Fibroblast of skin of abdomen (primary cell): ENCODE results near the gene PCARE. TPM values are rescaled to one million over a fixed set of nuclear protein-coding genes. Genes with fewer than 3 reads are reported as not detected.
A peak's percentile ranks its signal among the peaks of the same experiment; 100 is the strongest.
"Not testable (repeated sequence)": the region's sequence is repeated elsewhere in the genome, so short reads cannot be mapped to it uniquely, and the experiment has no call there.

Source experiments
- DNase-seq: peaks from one replicate; pipeline ENCODE4 v3.0.0-alpha.2; 2013
- polyA plus RNA-seq, 2 experiments: library from polyadenylated mRNA; unstranded; fragments of 120-200 nt; gene quantifications; one replicate each; pipeline ENCODE4 v1.2.1, GENCODE V29; 2013; ENCODE audit not compliant: insufficient read length in 2 of 2

PCARE gene
- polyA plus RNA-seq (2013, experiment 1 of 2; ENCODE audit: insufficient read length): 0.01 TPM
- polyA plus RNA-seq (2013, experiment 2 of 2; ENCODE audit: insufficient read length): not detected

DNA sequence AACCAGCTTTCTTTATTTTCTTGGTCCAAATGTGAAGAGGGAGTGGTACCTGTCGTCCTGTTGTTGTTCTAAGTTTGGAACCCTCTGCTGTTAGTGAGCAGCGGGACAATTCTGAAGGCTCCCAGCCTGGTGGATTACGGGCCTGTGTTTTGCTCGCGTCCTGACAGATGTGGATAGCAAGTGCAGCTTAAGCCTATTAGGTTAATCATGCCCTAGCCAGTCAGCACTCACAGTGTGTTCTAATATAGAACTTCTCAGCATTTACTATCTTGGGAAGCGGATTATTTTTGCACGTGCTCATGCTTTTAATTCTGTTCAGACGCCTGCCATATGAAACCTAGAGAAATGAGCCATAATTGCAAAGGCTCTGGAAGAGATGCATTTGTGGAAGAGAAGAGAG lies at the start of gene PCARE:
Gene PCARE (minus strand): TSS at position 113 of the 400 bp plus-strand sequence. CDS start 262 bp downstream, outside the sequence.
- DNase-seq: no peak

DNA sequence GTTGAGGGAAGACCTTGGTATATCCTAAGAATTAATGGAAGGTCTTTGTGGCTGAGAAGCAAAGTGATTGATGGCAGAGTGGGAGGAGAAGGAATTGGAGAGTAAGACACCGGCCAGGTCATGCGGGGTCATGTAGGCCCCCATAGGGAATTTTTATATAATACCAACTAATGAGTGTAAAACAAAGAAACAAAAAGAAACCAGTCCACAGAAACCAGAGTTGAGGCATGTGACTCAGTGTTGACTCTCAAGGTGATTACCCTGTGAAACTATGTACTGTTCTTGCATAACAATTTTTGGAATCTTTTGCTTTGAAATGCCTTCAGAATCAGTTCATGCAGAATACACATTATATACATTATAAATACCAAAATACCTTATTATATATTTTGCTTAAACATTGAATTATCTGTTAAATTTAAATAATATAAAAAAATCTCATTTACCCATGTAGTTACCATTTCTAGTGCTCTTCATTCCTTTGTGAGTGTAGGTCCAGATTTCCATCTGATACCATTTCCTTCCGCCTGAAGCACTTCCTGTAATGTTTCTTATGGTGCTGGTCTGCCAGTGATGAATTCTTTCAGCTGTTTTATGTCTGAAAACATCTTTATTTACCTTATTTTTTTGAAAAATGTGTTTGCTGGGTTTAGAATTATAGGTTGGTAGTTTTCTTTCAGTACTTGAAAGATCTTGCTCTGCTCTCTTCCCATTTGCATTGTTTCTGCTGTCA lies 49.5 kb upstream of the PCARE start:
- peak; percentile 90 for DNase-seq

DNA sequence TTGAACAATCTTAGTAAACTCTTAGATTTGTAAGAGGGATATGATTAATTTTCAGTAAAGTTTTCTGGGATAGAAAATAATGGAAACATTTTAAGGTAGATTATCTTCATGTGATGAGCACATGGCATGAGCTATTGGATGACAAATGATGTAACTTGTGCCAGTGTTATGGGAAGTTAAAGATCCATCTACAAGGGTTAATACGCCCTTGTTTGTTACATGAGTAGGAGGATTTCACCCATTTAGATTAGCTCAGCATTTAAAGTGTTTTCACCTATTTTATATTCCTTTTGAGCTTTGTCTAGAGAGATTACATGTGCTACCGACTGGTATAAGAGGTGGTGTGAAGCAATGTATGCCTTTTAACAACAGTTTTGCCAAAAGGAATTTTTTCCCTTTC lies 46.5 kb upstream of the PCARE start:
- no peak for DNase-seq

DNA sequence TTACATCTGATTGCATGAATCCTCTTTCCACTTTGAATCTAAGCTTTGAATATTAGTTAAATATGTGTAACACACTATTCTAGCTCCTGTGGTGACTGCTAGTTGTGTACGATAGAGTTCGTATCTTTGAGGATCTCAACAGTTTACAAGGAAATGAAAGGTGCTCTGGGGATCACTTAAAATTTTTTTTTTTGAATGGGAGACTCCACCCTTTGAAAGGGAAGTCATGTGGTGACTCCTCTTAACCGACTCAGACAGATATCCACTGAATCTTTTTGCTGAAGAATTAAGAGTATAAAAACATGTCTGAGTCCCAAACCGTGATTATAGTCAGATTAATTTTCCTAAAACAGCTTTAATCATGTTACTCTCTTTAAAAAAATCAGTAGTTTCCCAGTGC lies 44.9 kb upstream of the PCARE start:
- DNase-seq: no peak

DNA sequence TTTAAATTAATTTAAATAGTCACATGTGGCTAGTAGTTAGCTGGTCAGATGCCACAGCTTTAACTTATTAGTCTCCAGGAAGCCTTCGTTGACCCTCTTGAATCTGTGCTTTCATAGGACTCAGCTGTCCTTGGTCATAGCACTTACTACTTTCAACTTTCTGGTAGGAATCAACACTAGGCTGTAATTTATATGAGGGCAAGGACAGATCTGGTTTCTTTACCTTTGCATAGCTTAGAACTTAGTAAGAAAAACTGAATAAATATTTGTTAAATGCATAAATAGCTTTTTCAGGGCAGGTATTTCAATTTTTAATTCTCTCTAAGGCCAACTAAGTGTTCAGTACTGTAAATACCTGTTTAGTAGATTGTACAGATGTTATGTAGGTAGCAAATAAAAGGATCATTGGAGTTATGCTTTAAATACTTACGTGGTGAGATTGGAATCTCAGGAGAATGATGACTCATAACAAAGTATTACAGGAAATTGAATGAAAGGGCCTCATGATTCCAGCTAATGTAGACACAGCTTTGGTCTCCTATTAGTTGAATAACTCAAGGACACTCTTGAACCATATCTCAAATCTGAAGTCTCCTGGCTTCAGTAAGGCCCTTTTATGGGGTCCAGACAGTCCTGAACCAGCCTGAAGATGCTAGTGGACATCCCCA lies 43.4 kb upstream of the PCARE start:
- DNase-seq: peak; percentile 72

DNA sequence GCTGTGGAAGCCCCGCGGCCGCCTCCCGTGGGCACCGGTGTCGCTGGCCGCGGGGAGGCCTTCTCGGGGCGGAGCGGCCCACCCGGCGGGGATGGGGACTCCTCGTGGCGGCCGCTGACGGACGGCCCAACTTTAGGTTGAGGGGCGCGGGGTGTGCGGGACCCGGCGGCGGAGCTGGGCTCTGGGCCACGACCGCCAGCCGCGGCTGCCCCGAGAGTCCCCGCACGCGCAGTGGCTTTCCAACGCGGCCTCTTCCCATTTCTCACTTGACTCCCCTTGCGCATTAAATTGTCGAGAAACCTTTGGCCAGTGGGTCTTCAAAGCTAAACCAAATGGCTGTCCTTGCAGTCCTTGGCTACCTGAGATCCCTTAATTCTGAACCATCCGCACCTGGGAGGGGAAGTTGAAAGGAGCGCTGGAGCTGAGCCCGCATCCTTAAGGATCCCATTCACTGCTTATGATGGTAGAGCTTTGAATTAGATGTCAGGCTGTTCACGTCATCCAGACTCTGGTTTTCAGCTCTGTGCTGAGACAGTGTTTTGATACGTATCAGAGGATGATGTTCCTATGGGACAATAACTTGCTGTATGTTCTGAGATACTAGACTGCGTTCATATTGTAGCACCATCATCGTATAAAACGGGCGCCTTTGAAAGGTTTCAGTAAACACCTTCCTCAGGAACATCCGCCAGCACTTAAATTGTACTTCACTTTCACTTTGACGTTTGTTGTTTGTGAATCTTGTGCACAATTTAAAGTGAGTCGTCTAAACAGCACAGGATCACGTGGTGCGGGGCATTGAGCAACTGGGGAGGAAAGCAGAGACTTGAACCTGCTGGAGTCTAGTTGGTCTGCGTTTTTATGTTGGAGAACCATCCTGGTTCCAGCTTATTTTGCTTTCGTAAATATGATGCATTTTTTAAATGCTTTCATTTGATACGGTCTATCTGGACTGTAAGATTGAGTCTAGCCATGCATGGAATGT lies 41.8 kb upstream of the PCARE start:
- DNase-seq: peak; percentile 62

DNA sequence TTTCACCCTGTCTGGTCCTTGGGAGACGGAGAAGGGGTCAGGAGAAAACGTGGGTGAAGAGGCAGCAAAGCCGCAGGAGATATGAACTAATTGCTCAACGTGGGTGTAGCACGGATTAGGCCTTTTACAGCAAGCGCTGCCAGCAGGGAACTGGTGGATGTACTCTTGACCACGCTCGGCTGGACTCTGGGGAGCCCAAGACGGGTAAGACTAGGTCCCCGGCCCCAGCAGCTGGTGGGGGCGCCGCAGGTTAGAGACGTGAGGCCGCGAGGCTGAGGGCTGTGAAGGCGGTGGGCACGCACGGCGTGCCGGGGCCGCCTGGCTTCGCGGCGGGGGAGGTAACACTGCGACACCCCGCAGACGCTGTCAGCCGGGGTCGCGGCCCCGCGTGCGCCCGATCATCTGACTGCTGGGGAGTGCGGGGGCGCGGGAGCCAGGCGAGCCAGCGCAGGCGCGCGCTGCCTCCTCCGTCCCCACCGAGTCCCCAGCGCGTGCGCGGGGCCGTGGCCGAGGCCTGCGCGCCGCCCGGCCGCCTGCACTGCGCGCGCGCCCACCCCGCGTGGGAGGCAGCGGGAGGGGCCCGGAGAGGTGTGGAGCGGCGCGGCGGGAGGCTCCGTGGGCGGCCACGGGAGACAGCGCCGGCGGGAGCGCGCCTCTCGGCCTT lies 40.8 kb upstream of the PCARE start, which contains the start of gene CLIP4:
Gene CLIP4 (plus strand): TSS at position 470 of the 664 bp plus-strand sequence. CDS start 5,974 bp downstream, outside the sequence.
- peak; percentile 58 for DNase-seq

DNA sequence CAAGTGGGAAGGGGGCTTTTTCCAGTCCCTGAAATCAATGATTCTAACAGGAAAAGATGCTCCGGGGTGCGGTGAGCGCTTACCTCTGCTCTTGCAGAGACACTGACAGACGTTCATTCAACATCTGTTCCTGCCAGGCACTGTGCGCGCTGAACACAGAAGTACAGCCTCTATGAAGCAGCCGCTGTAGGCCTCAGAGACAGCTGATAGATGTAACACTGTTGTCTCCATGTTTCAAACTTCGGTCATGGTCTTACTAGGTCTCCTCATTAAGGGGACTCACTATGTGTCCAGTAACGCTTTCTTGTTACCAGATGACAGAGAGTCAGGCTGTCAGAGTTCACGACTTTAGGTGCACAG lies 40.2 kb upstream of the PCARE start:
- no peak for DNase-seq

DNA sequence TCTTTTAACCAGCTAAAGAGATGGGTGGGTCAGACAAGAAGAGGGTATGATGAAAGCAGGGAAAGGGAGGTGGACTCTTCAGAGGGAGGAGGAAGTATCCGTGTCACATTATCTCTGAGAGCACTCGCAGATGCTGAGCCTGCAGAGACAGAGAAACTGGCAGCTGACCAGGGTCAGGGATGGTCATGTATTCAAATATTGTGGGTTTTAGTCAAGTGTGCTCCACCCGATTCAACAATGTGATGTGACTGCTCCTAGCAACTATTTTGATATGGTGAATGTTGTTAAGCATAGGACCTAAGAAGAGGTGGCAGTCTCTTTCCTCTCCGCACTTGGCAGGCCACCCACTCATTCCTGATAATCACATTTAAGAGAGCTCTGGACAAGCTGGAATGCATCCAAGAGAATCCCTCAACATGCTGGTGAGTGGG lies 39.6 kb upstream of the PCARE start:
- peak; percentile 41 for DNase-seq

DNA sequence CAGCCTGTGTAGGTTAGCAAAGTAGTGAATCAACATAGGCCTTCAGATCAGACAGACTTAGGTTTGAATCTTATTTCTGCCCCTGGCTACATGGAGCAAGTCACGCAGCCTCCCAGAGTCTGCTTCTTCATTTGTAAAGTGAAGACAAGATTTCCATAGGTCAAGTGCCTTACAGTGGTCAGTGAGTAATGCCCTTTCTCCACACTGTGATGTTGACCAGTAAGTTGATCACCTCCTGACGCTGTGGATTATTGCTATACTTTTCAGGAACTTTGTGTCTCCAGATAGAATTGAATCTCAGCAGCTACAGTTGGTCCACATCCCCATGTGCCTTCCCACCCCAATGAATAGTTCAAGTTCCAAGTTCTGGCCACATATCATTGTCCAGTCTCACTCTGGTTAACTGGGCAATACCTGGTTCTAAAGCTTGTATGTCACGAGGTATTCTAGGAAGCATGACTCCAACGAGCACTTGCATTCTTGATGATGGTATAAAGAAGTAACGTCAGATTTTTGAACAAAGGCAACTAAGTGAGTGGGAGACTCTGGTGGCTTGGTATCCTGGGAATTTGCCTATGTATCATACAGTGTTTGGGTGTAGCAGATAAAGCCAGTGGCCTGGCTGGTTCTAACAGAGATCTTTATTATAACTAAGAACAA lies 38.8 kb upstream of the PCARE start:
- DNase-seq: no peak

DNA sequence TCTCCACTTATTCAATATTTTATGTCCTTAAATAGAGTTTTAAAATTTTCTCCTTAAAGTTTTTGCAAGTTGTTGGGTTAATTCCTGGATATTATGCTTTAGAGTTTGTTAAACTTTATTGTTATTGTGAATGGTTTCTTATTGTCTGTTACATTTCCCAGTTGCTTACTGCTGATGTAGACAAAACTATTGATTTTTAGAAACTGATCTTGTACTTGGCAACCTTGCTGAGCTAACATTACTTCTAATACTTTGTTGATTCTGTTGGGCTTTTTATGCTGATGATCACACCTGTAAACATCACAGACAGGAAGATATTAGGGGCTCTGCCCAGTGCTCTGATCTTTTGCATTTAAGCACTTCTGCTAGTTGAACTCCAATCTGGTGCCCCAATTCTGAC lies 38.1 kb upstream of the PCARE start:
- no peak for DNase-seq

DNA sequence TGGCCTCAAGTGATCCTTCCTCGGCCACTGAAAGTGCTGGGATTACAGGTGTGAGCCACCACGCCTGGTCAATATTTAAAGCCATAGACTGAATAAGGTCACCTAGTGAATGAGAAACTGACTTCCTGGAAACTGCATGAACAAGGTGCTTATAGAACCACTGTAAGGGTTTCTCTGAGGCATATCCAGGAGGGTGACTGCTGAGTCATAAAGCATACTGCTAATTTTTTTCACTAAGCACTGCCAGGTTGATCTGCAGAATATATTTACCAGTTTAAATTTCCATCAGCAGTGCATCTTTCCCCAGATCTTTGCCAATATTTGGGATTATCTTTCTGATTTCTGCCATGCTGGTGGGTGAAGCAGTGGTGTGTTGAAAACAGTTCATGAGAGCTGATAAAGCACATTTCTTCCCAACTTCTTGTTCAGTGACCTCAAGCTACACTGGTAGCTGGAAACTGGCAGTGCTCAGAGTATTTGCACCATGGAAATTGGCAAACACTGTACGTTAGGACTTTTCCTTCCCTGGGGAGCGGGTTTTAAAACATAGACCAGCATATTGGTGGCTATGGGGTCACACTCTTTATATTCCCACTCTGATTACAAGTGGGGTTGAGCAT lies 36.7 kb upstream of the PCARE start:
- DNase-seq: no peak

DNA sequence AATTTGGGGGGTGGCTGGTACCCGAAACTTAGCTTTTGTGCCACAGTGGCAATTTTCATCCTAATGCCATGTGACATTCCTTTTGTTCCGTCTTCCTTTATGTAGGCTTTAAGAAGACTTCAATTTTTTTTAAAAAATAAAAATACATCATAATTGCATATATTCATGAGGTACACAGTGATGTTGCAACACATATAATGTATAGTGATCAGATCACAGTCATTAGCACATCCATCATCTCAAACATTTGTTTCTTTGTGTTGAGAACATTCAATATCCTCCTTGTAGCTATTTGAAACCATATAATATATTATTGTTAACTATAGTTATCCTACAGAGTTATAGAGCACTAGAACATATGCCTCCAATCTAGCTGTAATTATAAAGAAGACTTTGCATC lies 34.9 kb upstream of the PCARE start:
- DNase-seq: no peak

DNA sequence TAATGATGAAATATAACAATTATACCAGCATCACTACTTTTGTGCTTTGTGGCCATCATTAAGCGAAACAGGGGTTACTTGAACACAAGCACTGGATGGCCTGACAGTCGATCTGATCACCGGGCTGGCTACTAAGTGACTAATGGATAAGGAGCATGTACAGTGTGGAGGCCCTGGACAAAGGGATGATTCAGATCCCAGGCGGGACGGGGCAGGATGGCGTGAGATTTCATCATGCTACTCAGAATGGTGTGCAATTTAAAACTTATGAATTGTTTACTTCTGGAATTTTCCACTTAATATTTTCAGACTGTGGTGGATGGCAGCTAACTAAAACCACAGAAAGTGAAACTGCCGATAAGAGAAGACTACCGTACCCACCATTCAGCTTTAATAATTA lies 33.9 kb upstream of the PCARE start:
- DNase-seq: peak; percentile 87

DNA sequence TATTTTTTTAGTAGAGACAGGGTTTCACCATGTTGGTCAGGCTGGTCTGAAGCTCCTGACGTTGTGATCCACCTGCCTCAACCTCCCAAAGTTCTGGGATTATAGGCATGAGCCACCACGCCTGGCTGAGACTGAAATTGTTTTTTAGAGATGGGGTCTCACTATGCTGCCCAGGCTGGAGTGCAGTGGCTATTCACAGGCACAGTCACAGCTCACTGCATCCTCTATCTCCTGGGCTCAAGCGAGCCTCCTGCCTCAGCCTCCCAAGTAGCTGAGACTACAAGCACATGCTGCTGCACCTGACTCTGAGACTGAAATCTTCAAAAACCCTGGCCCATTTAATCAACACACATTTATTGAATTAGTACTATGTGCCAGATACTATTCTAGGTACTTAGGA lies 33.2 kb upstream of the PCARE start:
- DNase-seq: not testable (repeated sequence)

DNA sequence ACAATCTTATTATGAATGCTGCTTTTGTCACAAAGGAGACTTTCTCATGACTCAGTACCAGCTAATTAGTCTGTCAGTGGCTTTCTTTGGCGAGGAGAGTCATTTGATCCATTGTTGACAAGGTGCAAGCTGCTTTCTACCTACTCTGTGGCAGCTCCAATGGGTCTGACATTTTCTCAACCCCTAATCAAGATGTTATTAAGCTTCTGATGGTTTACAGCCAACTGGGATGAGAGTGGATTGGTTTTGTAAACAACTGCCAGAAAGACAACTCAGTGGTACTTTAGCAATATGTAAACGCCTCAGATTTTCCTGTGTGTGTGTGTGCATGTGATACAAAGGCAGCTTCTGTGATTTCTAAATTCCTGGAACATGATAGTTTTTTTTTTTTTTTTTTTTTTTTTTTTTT lies 32.7 kb upstream of the PCARE start:
- no peak for DNase-seq

DNA sequence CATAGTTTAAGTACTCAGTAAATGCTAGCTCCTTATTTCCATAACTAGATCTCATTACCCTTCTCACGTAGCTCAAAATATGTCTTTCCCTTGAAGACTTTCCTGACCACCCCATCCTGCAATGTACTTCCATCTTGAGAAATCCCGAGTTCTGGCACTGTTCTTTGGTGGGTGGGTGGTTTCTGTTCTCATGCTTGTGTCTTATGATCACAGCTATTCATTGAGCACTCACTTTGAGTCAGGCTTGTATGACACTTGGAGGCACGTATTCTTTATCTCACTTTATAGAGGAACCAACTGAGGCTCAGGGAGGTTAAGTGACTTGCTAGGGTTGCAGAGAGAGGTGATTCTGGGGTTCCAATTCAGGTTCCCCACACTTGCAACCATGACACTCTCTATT lies 31.9 kb upstream of the PCARE start:
- no peak for DNase-seq

DNA sequence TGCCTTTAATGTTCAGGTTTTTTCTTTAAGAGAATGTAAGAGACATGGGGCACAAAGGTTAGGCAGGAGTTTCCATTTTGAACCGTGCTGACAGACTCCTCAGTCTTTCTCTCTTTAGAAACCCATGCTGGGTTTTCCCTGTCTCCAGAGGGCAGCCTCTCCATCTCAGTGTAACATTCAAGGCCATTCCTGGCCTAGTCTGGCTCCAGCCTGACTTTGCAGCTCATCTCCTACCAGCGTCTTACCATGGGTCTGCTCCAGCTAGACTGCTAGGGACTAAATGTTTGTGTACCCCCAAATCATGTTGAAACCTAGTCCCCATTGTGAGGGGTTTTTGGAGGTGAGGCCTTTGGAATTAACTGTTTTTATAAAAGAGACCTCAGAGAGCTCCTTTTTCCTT lies 31.1 kb upstream of the PCARE start:
- DNase-seq: no peak

DNA sequence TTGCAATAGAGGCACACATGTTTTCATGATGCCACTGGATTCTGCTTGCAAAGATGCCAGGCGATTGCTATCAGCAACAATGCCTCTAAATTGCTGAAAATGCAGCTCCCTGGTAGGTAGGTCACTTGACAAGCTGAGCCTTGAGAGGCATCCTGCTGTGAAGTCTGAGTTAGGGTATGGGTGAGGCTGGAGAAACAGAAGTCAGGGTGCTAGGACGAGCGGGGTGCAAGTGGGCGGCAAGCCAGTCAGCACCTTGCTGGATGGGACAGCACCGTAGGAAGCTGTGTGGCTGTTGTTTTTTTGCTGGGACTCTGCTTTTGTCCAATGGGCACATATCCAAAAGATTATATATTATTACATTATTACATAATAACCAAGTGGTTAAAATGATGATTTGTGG lies 30.4 kb upstream of the PCARE start:
- DNase-seq: no peak

DNA sequence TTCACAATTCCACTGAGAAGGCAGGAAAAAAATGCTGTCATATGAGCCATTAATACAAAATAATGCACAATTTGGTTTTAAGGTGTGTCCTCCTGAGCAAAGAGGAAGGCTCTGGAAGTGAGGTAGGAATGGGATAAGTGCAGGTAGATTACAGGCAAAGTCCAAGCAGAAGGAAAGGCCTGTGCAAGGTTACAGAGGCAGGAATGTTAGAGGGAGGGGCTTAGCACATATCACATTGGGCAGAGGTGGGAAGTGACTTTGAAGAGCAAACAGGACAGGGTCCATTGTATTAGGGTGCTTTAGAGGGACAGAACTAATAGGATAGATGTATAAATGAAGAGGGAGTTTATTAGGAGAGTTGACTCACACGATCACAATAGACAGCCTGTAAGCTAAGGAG lies 26.2 kb upstream of the PCARE start:
- no peak for DNase-seq

DNA sequence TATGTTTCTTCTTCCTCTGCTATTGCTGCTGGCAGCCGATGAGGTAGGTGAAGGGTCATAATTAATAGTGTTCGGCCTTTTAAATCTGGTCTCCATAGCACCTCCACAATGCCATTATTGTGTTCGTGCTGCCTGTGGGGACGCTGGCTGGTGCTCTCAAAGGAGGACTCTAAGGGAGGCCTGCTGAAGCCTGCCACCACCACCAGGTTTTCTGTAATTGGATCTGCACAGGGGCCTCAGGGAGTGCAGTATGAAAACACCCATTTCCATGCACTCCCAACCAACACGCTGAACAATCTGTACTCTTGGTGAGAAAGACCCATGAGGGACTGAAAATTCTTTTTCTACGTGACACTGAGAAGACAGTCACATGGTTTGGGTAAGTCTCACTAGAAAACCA lies 23.2 kb upstream of the PCARE start:
- no peak for DNase-seq
